Measurements from ENCODE around the gene TIMM23B.
"Not testable (repeated sequence)": the region's sequence is repeated elsewhere in the genome, so short reads cannot be mapped to it uniquely, and the experiment has no call there.

Gene TIMM23B

DNA sequence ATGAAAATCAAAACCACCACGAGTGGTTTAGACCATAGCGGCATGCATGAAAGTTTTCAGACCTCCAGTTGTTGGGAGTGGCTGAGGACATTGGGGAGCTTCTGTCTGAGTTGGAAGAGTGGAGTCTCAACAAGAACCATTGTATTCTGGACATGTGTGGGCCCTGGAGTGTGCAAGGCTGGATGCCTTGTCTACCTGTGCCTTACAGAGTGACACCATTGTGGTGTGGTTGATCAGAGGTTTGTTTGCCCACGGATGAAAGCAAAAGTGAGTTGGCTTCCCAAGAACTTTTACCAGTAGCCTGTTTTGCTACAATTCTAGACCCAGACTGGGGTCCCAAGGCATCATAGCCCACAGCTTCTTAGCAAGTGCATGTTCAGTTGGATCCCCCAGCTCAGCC is 35.9 kb downstream of the TIMM23B start:
- not testable (repeated sequence) for DNase-seq (ENCODE audit: low spot score)

GRCh38 chr10:49987207-49987606 is 45.4 kb downstream of the TIMM23B start:
- peak; percentile 20 for DNase-seq (ENCODE audit: low spot score)

DNA sequence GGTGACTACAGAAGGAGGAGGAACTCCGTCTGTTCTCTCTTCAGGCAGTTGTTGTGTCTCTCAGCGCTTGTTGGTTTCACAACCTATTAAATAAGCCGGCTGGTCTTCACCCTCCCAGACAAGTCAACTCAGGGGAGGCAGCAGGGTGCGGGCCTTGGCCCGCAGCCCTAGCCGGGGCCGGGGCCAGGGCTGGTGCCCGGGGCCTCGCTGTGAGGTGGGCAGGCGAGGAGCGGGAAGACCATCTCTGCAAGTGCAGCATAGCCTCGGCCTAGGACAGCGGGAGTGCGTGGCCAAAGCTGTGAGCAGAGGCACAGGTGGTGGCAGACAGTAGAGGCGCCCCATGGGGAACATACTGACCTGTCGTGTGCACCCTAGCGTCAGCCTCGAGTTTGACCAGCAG is 46.5 kb downstream of the TIMM23B start, which contains the start of gene AGAP6:
Gene AGAP6, plus strand, starts transcription at position 31 of the 400 bp plus-strand sequence. Its CDS starts 310 bp downstream, at position 341.
- DNase-seq (ENCODE audit: low spot score): not testable (repeated sequence)

DNA sequence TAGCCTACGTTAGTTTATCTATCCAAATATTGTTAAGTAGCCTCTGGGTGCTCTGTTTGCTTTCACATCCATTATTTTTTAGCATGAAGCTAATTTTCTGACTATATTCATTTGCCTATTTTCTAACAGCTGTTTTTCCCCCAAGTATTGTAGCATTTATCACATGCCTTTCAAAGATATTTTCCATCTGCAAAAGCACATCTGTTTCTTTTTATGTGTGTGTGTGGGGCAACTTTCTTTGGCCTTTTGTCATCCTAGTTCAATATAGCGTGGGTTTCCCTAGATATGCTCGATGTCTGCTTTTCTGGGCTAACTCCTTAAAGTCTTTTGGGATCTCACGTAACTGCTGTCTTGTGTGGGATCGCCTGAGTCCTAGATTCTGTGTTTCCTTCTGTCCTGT is 53.5 kb downstream of the TIMM23B start:
- DNase-seq (ENCODE audit: low spot score): peak; percentile 24

DNA sequence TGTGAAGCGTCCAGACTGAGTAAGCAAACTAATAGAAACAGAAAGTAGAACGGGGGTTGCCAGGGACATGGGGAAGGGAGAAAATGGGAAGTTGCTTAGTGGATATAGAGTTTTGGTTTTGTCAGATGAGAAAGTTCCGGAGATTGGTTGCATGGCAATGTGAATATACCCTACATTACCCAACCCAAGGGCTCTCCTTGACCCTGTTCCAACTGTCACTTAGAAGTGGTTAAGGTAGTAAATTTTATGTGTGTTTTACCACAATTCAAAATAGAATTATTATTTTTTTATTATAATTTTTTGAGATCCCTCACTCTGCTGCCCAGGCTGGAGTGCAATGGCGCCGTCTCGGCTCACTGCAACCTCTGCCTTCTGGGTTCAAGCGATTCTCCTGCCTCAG is 72.2 kb downstream of the TIMM23B start:
- not testable (repeated sequence) for DNase-seq (ENCODE audit: low spot score)

DNA sequence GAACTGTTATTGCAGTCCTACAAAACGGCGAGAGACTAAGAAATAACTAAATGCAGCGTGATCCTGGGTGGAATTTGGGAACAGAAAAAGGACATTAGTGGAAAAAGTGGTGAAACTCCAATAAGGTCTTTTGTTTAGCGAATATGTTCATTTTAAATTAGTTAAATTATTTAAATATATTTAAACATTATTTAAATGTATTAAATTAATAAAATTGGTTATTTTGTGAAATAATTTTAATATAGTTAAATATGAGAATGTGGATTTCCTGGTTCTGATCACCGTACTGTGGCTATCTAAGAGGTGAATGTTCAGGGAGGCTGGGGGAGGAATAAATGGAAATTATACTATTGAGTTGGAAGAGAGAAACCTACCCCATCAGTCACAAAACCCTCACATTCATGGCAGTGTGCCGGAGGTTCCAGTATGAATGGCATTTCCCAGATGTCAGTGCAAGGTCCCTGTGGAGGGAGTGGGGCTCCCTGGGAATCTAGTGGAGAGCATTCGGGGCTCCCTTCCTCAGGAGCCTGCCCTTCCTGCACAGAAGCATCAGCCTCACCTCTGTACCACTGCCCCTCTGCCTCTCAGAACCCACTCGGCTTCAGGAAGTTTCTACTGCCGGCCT is 73.9 kb downstream of the TIMM23B start:
- not testable (repeated sequence) for DNase-seq (ENCODE audit: low spot score)

DNA sequence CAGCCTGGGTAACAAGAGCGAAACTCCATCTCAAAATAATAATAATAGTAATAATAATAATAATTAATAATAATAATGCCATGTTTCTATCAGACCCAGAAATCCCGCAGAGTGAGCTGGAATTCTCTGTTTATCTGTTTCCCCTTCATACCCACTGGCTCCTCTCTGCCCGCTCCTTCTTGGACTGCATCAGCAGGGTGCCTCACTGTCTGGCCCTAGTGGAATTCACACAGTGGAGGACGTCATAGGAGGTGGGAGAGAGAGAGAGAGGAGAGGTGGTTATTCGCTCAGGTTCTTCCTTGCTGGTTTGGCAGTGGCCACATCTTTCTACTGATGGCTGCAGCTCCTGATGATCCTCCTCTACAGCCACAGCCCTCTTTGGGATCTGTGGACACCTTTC is 75.1 kb downstream of the TIMM23B start:
- not testable (repeated sequence) for DNase-seq (ENCODE audit: low spot score)

DNA sequence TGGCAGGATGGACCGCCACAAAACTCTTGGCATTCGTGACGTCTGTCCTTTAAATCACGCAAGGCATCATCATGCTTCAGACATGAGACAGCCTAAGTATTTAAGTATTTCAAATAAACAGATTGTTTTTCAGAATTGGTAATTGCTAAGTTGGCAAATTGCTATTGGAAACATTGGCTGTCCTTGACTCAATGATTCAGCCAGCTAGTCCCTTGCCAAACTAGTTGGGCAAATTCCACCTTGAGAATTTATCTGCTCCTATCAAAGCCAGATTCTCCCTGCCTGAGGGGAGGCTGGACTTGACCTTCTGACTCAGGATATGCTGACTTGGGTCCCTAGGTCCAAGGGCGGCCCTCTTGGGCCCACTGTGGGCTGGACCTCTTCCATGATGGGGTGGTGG is 75.8 kb downstream of the TIMM23B start:
- DNase-seq (ENCODE audit: low spot score): not testable (repeated sequence)

DNA sequence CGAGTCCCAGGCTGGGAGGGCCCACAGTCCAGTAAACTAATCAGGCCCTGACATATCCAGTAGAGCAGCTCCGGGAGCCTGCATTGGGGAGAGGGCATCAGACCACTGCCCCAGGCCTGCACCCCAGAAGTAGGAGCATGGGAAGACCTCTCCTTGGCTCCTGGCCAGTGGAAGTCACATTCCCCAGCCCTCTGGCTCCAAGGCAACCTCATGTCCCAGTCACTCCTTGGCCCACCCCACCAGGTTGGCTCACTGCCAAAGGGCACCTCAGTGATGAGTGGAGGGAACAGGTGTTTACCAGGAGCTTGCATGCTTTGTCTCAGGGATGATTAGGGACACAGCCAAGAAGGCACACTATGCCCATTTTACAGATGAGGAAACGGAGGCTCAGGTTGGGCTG is 77.4 kb downstream of the TIMM23B start:
- peak; percentile 36 for DNase-seq (ENCODE audit: low spot score)

- not testable (repeated sequence) for DNase-seq (ENCODE audit: low spot score)
Observed at GRCh38 chr10:50020451-50021024, 78.7 kb downstream of the TIMM23B start.

DNA sequence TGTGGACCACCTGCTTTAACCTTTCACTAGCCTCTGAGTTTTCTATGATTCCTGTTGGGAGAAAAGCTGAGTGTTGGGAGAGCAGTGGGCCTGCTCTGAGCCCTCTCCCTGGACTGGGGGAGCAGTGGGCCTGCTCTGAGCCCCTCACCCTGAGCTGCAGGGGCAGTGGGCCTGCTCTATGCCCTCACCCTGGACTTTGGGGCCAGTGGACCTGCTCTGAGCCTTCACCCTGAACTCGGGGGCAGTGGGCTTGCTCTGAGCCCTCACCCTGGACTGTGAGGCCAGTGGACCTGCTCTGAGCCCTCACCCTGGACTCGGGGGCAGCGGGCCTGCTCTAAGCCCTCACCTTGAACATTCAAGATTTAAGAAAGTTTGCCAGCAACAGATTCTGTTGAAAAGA is 79.8 kb downstream of the TIMM23B start:
- no peak for DNase-seq (ENCODE audit: low spot score)

All from hematopoietic multipotent progenitor cell treated with erythropoietin and hydrocortisone succinate and interleukin-3 and kit ligand, for 17 days (in vitro differentiated cells).